ENCODE results near the gene CLIC1.

DNA sequence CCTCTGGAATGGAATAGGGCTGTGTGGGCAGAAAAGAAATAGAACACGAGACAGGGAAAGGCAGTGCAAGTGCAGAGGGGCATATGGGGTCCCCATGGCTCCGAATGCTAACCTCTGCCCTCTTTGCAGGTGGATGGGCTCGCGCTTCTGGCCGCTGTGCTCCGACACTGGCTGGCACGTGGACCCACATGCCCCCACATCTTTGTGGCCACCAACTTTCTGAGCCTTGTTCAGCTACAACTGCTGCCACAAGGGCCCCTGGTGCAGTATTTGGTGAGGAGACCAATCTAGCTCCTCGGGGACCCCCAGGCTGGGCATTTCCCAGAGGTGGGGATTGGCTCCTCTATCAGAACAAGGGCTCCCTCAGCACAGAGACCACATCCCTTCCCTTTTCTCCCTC lies 25.0 kb upstream of the CLIC1 start:
- no peak for TF ChIP-seq CTCF (IDR thresholded peaks at IDR 0.05; ENCODE audit: poor library complexity)
- no peak for TF ChIP-seq EZH2 (IDR thresholded peaks at IDR 0.05; ENCODE audit: borderline replicate concordance)
